IPS-20b (cell line): ENCODE results near the gene RNF19B.

Source experiments
- H3K27ac ChIP-seq: one replicate; pipeline ENCODE4 v1.5.1; 2013; ENCODE audit warnings: low read length
- H3K27me3 ChIP-seq: 2 replicates; pipeline ENCODE4 v1.6.1; 2013; ENCODE audit warnings: mild to moderate bottlenecking, low read length, inconsistent platforms; ENCODE audit not compliant: insufficient read depth
- H3K36me3 ChIP-seq: 2 replicates; pipeline ENCODE4 v1.6.1; 2013; ENCODE audit warnings: low read depth, mild to moderate bottlenecking, inconsistent platforms, low read length, moderate library complexity; ENCODE audit not compliant: insufficient read depth
- H3K4me1 ChIP-seq: 2 replicates; pipeline ENCODE4 v1.6.1; 2013; ENCODE audit warnings: mild to moderate bottlenecking, control low read depth, inconsistent platforms, low read length, moderate library complexity; ENCODE audit not compliant: insufficient read depth
- H3K4me3 ChIP-seq: 2 replicates; pipeline ENCODE4 v1.5.1; 2013; ENCODE audit warnings: mild to moderate bottlenecking, low read length, inconsistent platforms
- H3K9ac ChIP-seq: 2 replicates; pipeline ENCODE4 v1.6.1; 2013; ENCODE audit warnings: low read depth, mild to moderate bottlenecking, inconsistent platforms, low read length, moderate library complexity
- H3K9me3 ChIP-seq: 2 replicates; pipeline ENCODE4 v1.6.1; 2013; ENCODE audit warnings: mild to moderate bottlenecking, low read depth, low read length, inconsistent platforms; ENCODE audit not compliant: insufficient read depth

The RNF19B gene, protein sequence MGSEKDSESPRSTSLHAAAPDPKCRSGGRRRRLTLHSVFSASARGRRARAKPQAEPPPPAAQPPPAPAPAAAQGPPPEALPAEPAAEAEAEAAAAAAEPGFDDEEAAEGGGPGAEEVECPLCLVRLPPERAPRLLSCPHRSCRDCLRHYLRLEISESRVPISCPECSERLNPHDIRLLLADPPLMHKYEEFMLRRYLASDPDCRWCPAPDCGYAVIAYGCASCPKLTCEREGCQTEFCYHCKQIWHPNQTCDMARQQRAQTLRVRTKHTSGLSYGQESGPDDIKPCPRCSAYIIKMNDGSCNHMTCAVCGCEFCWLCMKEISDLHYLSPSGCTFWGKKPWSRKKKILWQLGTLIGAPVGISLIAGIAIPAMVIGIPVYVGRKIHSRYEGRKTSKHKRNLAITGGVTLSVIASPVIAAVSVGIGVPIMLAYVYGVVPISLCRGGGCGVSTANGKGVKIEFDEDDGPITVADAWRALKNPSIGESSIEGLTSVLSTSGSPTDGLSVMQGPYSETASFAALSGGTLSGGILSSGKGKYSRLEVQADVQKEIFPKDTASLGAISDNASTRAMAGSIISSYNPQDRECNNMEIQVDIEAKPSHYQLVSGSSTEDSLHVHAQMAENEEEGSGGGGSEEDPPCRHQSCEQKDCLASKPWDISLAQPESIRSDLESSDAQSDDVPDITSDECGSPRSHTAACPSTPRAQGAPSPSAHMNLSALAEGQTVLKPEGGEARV

DNA sequence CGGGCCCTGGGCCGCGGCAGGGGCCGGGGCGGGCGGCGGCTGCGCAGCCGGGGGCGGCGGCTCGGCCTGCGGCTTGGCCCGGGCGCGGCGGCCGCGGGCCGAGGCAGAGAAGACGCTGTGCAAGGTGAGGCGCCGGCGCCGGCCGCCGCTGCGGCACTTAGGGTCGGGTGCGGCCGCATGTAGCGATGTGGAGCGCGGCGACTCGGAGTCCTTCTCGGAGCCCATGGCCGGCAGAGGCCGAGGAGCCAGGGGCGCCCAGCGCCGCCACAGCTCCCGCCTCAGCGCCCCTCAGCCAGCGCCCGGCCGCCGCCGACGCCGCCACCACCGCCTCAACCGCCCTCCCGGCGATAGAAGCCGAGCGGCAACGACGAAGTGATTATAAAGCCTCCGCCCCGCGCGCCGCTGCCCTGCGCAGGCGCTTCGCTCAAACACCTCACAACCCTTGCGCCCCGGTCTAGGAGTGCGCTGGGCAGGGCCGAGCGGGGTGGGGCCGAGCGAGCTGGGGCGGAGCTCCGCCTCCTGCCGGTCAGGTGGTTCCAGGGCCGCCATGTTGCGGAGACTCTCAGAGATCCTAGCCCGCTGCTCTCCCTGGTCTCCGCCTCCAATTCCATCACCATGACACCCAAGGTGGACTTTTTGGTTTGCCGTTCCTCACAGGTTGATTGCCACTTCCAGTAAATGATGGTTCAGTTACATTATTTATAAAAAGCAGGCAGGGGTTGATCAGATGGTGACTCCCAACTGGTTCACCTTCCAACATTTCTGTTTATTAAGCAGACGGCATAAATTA is at the start of gene RNF19B:
RNF19B (minus strand) TSS at position 349 of the 790 bp plus-strand sequence; CDS start at position 225, 124 bp downstream.
- peaks cover 33% of the 10 kb centered on the region for H3K27me3 ChIP-seq
- no peak within 1 kb of the TSS for H3K27ac ChIP-seq
- H3K9ac ChIP-seq = peak within 1 kb of the TSS; percentile 48; the same call in 1 of the 2 replicates
- peaks cover 14% of the 10 kb centered on the region; the same call in 1 of the 2 replicates for H3K4me1 ChIP-seq
- H3K9me3 ChIP-seq = no peaks in the 10 kb centered on the region
- peak within 1 kb of the TSS; percentile 74 for H3K4me3 ChIP-seq
- no peaks in the 10 kb centered on the region for H3K36me3 ChIP-seq

DNA sequence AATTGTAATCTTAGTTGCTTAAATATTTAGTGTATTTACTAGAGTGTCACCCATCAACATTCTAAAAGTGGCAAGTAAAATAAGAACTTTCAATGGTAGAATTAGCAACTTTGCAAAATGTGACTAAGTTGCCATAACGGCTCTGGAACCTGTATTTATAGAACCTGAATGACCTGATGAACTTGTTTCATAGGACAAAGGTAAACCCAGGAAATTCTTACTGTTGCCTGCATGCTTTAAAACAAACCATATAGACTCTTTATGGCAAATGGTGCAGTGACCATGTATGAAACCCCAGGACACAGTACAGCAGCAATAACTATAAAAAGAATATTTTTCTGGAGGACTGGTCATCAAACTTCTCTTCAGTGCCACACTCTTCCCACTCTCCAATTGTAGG is 49.2 kb upstream of the RNF19B start:
- H3K27me3 ChIP-seq = no peaks in the 10 kb centered on the region
- H3K36me3 ChIP-seq = peaks cover 77% of the 10 kb centered on the region
- no peak overlapping the region for H3K27ac ChIP-seq
- no peaks in the 10 kb centered on the region for H3K9me3 ChIP-seq
- H3K4me3 ChIP-seq = no peak overlapping the region
- H3K9ac ChIP-seq = no peak overlapping the region
- H3K4me1 ChIP-seq = no peaks in the 10 kb centered on the region

DNA sequence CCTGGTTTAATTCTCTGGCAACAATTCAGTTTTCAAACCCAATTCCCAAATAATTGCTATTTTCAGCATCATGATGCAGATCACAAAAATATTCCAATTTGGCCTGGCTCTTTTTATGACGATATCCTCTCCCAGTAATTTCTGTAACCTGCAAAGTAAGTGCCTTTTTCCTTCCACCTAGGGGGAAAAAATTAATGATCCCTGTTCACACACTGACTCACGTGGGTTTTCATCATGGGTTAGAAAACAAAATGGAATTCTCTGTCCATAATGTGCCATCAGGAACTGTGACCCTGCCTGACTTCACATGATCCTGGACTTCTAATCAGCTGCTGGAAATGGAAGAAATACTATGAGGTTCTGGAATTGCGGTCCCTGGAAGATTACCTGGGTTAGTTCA is 47.6 kb upstream of the RNF19B start:
- Histone ChIP-seq H3K9me3 (no peaks in the 10 kb centered on the region), H3K27ac (no peak overlapping the region), H3K9ac (no peak overlapping the region), H3K27me3 (no peaks in the 10 kb centered on the region), H3K4me1 (peaks cover 4% of the 10 kb centered on the region; the same call in 1 of the 2 replicates), H3K4me3 (no peak overlapping the region), H3K36me3 (peaks cover 75% of the 10 kb centered on the region)

GRCh38 chr1:33010932-33011731 is 46.5 kb upstream of the RNF19B start:
- Histone ChIP-seq H3K27ac (no peak overlapping the region), H3K36me3 (peaks cover 72% of the 10 kb centered on the region), H3K4me1 (peaks cover 4% of the 10 kb centered on the region; the same call in 1 of the 2 replicates), H3K9me3 (no peaks in the 10 kb centered on the region), H3K4me3 (no peak overlapping the region), H3K9ac (no peak overlapping the region), H3K27me3 (no peaks in the 10 kb centered on the region)

- H3K27ac ChIP-seq = no peak overlapping the region
- peaks cover 4% of the 10 kb centered on the region; the same call in 1 of the 2 replicates for H3K4me1 ChIP-seq
- no peak overlapping the region for H3K4me3 ChIP-seq
- no peaks in the 10 kb centered on the region for H3K9me3 ChIP-seq
- H3K9ac ChIP-seq = no peak overlapping the region
- H3K36me3 ChIP-seq = peaks cover 65% of the 10 kb centered on the region
- H3K27me3 ChIP-seq = no peaks in the 10 kb centered on the region
Measured at GRCh38 chr1:33009561-33009960, 45.0 kb upstream of the RNF19B start.

DNA sequence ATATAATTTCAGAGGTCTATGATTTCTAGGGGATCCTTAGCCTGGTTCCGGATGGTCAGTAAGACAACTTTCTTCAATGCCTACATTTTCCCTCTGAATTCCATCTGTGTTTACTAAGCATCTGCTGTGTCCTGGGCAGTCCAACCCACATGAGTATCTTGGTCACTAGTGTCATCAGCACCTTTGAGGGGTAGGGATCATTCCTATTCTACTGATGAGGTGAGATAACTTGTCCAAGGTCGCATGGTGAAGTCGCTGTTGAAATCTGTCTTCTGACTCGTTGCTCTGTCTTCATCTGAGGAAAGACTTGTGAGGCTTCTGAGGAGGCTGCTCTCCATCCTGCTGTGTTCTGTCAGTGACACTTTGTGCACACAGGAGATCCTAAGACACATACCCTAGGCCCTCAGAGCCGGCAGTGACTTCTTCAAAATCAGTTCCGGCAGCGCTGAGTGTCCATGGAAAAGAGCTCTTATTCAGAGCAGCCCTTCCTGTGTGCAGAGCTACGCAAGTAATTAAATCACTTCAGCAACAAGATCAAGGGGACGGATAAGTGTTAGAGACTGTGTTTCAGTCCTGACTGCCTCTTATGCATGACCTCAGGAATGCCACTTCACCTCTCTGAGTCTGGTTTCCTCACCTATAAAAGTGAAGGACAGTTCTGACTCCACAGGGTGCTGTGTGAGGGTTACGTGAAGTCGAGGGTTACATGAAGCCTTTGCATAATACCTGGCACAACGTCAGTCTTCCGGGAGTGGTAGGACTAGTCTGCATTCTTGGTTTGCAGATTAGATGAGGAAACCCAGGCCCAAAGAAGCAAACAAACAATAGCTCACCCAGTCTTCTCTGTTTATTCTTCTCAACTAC is 43.7 kb upstream of the RNF19B start:
- H3K36me3 ChIP-seq = peaks cover 52% of the 10 kb centered on the region
- no peaks in the 10 kb centered on the region for H3K9me3 ChIP-seq
- H3K27me3 ChIP-seq = no peaks in the 10 kb centered on the region
- H3K4me3 ChIP-seq = no peak overlapping the region
- H3K27ac ChIP-seq = no peak overlapping the region
- H3K9ac ChIP-seq = no peak overlapping the region
- peaks cover 4% of the 10 kb centered on the region; the same call in 1 of the 2 replicates for H3K4me1 ChIP-seq

DNA sequence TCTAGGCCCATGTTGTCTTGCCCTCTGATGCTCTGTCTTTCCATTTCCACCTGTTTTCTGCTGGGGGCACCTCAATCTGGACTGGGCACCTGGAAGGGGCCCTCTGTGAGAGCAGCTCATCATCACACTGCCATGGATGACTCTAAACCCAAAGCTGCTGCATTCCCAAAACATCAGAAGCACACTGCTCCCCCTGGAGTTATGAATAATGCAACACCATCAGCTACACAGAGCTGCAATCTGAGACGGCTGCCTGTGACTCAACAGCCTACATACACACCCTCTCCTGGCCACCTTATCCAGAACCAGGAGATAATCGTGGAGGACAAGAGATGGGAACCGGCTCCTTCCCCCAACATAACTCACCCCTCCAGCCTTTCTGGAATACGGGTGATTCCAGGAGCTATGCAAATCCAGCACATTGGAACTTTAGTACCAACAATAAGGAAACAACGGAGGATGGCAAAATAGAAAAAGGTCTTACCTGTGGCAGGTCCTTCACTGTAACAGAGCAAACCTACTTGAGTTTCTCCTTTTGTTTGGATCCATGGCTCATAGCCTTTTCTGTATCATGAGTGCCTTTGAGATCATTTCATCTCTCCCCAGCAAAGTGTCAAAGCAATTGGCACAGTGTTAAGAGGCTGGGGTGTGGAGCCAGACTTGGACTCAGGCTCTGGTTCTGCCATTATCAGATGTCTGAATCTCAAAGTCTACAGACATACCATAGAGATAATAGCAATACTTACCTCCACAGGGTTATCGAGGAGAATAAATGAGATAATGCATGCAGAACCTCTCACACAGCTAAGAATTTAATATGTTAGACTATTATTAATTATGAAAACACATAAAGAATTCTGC is 42.8 kb upstream of the RNF19B start:
- Histone ChIP-seq H3K27me3 (no peaks in the 10 kb centered on the region), H3K27ac (no peak overlapping the region), H3K36me3 (peaks cover 43% of the 10 kb centered on the region), H3K9me3 (no peaks in the 10 kb centered on the region), H3K9ac (no peak overlapping the region), H3K4me1 (peaks cover 4% of the 10 kb centered on the region; the same call in 1 of the 2 replicates), H3K4me3 (no peak overlapping the region)

- Histone ChIP-seq H3K27ac (no peak overlapping the region), H3K4me1 (peaks cover 4% of the 10 kb centered on the region; the same call in 1 of the 2 replicates), H3K36me3 (peaks cover 28% of the 10 kb centered on the region), H3K9ac (no peak overlapping the region), H3K27me3 (no peaks in the 10 kb centered on the region), H3K4me3 (no peak overlapping the region), H3K9me3 (no peaks in the 10 kb centered on the region)
Measured at GRCh38 chr1:33005838-33006421, 41.3 kb upstream of the RNF19B start.

DNA sequence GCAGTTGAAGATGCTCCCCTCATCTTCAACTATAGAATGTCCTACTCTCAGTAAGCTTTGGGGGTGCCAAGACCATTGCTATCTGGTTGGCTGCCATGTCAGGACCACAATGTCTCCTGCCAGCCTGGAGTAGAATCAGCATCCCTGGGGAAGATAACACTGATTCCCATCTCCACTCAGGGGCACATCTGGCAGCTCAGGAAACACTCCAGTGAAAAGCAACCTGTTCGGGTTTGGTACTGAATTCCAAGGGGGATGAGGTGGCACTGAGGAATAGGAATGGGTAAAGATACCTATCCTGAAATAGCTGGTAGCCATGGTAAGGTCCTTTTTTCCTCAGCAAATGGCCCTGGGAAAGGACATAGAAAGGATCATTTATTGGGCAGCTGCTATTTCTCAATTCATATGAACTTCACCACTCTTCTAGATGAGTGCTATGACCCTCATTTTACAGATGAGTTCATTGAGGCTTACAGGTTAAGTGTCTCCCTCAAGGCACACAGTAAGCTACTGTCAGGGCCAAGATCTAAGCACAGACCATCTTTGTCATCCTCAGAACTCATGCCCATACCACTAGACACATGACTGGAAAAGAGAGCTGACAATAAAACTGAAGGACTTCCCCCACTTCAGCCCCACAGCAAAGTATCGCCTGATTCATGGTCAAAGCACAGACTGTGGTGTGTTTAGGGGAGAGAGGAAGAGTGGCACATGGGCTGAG is 40.7 kb upstream of the RNF19B start:
- no peaks in the 10 kb centered on the region for H3K27me3 ChIP-seq
- no peak overlapping the region for H3K4me3 ChIP-seq
- no peaks in the 10 kb centered on the region for H3K9me3 ChIP-seq
- H3K27ac ChIP-seq = no peak overlapping the region
- no peak overlapping the region for H3K9ac ChIP-seq
- peaks cover 24% of the 10 kb centered on the region for H3K36me3 ChIP-seq
- peaks cover 4% of the 10 kb centered on the region; the same call in 1 of the 2 replicates for H3K4me1 ChIP-seq
